OCI-LY3 (cell line): ENCODE results near the gene COG8.
"Not testable (repeated sequence)": the region's sequence is repeated elsewhere in the genome, so short reads cannot be mapped to it uniquely, and the experiment has no call there.

ENCODE experiments used
- H2AFZ ChIP-seq: fragments of 200-600, 300-600 bp; shearing (Covaris generic); 2 replicates; pipeline ENCODE4 v1.6.0; 2014; ENCODE audit warnings: antibody characterized with exemption, low read depth, low read length
- H3K27ac ChIP-seq: fragments of 200-600, 300-600 bp; sonication (generic); 2 replicates; pipeline ENCODE4 v1.5.1; 2014; ENCODE audit warnings: mild to moderate bottlenecking, low read length, moderate library complexity, mixed read lengths
- H3K27me3 ChIP-seq: fragments of 200-600, 300-600 bp; sonication (generic); 2 replicates; pipeline ENCODE4 v1.6.1; 2014; ENCODE audit warnings: low read depth, low read length, mixed read lengths
- H3K36me3 ChIP-seq: fragments of 200-600, 300-600 bp; sonication (generic); replicated peaks from 2 replicates; pipeline ENCODE3; 2014; ENCODE audit warnings: low read depth, low read length, mixed read lengths
- H3K4me1 ChIP-seq: fragments of 300-600, 200-600 bp; sonication (generic); 2 replicates; pipeline ENCODE4 v1.6.1; 2014; ENCODE audit warnings: low read length, mixed read lengths
- H3K4me2 ChIP-seq: fragments of 200-600, 300-600 bp; sonication (generic); 2 replicates; pipeline ENCODE4 v1.6.1; 2014; ENCODE audit warnings: low read length, mixed read lengths
- H3K4me3 ChIP-seq: fragments of 300-600, 200-600 bp; sonication (generic); 2 replicates; pipeline ENCODE4 v1.5.1; 2014; ENCODE audit warnings: antibody characterized with exemption, mild to moderate bottlenecking, low read length, moderate library complexity
- H3K79me2 ChIP-seq: fragments of 300-600, 200-600 bp; shearing (Covaris generic); 2 replicates; pipeline ENCODE4 v1.6.1; 2014; ENCODE audit warnings: mild to moderate bottlenecking, low read length, mixed read lengths
- H3K9ac ChIP-seq: fragments of 300-600, 200-600 bp; shearing (Covaris generic); 2 replicates; pipeline ENCODE4 v1.6.0; 2014; ENCODE audit warnings: mild to moderate bottlenecking, low read length, moderate library complexity
- H3K9me3 ChIP-seq: fragments of 200-600, 300-600 bp; shearing (Covaris generic); 2 replicates; pipeline ENCODE4 v1.6.1; 2014; ENCODE audit warnings: low read length, mixed read lengths; ENCODE audit not compliant: insufficient read depth
- H4K20me1 ChIP-seq: fragments of 200-600, 300-600 bp; sonication (generic); 2 replicates; pipeline ENCODE4 v1.6.1; 2016; ENCODE audit warnings: low read length, mixed read lengths; ENCODE audit not compliant: insufficient read depth
- EZH2phosphoT487 ChIP-seq: fragments of 200-600 bp; shearing (Covaris generic); IDR thresholded peaks from 2 replicates; pipeline ENCODE4 v1.6.1; 2018; ENCODE audit warnings: antibody characterized with exemption, mixed run types, low read depth
- TF ChIP-seq, protein P1 (sequence below): fragments of 200-600, 300-600 bp; sonication (generic); IDR thresholded peaks from 2 replicates; pipeline ENCODE4 v1.5.1; 2014; ENCODE audit warnings: antibody characterized with exemption, low read length, low read depth

Gene COG8

DNA sequence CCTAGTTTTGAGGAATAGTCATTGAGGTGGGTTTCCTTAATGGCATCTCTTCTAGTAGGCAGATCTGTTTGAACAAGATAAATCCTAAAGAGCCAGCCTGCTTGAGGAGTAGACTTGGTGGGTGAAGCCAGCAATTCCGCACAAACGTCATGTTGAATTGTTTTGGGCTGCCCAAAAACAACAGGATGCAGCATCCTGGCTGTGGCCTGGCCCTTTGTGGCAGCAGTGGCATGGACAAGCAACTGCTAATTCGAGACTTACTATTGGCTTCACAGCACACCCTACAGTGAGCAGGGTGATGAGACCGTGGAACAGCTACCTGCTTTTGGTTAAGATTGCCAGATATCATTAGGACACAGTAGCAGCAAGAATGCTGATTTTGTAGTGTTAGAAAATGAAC lies 37.5 kb downstream of the COG8 start:
- TF ChIP-seq, protein P1, sequence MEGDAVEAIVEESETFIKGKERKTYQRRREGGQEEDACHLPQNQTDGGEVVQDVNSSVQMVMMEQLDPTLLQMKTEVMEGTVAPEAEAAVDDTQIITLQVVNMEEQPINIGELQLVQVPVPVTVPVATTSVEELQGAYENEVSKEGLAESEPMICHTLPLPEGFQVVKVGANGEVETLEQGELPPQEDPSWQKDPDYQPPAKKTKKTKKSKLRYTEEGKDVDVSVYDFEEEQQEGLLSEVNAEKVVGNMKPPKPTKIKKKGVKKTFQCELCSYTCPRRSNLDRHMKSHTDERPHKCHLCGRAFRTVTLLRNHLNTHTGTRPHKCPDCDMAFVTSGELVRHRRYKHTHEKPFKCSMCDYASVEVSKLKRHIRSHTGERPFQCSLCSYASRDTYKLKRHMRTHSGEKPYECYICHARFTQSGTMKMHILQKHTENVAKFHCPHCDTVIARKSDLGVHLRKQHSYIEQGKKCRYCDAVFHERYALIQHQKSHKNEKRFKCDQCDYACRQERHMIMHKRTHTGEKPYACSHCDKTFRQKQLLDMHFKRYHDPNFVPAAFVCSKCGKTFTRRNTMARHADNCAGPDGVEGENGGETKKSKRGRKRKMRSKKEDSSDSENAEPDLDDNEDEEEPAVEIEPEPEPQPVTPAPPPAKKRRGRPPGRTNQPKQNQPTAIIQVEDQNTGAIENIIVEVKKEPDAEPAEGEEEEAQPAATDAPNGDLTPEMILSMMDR, result no peak
- TF ChIP-seq EZH2phosphoT487, result no peak
- H3K4me3 ChIP-seq, result no peak overlapping the region
- H3K27ac ChIP-seq, result no peak overlapping the region
- no peaks in the 10 kb centered on the region for H3K4me1 ChIP-seq
- H3K27me3 ChIP-seq, result no peaks in the 10 kb centered on the region
- H3K4me2 ChIP-seq, result no peak overlapping the region
- H2AFZ ChIP-seq, result no peak overlapping the region
- H3K9me3 ChIP-seq, result no peaks in the 10 kb centered on the region
- H3K36me3 ChIP-seq, result peaks cover 5% of the 10 kb centered on the region
- H3K9ac ChIP-seq, result no peak overlapping the region
- H4K20me1 ChIP-seq, result no peaks in the 10 kb centered on the region
- H3K79me2 ChIP-seq, result no peaks in the 10 kb centered on the region

DNA sequence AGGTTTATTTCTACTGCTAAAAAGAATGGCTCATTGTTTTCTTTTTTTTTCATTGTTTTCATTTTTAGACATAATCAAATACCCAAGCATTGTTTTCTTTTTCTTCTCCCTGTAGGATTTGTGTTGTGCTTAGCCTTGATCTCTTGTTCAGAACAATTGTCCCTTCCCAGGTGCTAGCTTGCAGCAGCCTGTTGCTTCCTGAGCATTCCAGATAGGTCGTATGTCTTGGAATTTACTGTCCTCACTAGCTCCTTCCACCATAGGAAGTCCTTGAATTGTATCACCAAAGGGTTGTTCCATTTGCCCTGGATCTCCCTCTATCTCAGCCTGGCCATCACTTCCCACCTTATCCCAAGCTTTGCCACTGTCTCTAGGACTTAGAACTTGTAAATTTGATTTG lies 38.2 kb downstream of the COG8 start:
- Histone ChIP-seq H3K4me3 (no peak overlapping the region), H3K4me1 (no peaks in the 10 kb centered on the region), H3K27ac (no peak overlapping the region), H4K20me1 (no peaks in the 10 kb centered on the region), H3K27me3 (no peaks in the 10 kb centered on the region), H3K9me3 (no peaks in the 10 kb centered on the region), H3K4me2 (no peak overlapping the region), H3K36me3 (peaks cover 5% of the 10 kb centered on the region), H3K79me2 (no peaks in the 10 kb centered on the region), H2AFZ (no peak overlapping the region), H3K9ac (no peak overlapping the region)
- TF ChIP-seq EZH2phosphoT487, result no peak
- TF ChIP-seq, protein P1, result no peak

DNA sequence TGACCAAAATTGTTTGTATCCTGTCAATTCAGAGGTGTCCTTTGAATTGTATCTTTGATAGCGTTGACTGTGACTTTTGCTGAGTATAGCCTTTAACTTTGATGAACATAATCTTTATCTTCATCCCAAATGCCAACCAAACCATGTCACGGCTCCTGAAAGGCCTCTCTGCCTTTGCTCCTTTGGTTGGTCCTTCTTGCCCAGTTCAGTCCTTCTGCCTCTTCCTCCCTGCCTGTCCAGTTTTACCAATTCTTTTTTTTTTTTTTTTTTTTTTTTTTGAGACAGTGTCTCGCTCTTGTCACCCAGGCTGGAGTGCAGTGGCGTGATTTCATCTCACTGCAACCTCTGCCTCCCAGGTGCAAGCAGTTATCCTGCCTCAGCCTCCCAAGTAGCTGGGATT lies 41.1 kb downstream of the COG8 start:
- no peaks in the 10 kb centered on the region for H4K20me1 ChIP-seq
- H3K9ac ChIP-seq, result no peak overlapping the region
- H3K79me2 ChIP-seq, result no peaks in the 10 kb centered on the region
- H2AFZ ChIP-seq, result no peak overlapping the region
- H3K27me3 ChIP-seq, result no peaks in the 10 kb centered on the region
- no peak overlapping the region for H3K4me2 ChIP-seq
- H3K9me3 ChIP-seq, result no peaks in the 10 kb centered on the region
- H3K36me3 ChIP-seq, result peaks cover 5% of the 10 kb centered on the region
- no peaks in the 10 kb centered on the region for H3K4me1 ChIP-seq
- no peak overlapping the region for H3K27ac ChIP-seq
- H3K4me3 ChIP-seq, result no peak overlapping the region
- TF ChIP-seq, protein P1, result no peak
- no peak for TF ChIP-seq EZH2phosphoT487

DNA sequence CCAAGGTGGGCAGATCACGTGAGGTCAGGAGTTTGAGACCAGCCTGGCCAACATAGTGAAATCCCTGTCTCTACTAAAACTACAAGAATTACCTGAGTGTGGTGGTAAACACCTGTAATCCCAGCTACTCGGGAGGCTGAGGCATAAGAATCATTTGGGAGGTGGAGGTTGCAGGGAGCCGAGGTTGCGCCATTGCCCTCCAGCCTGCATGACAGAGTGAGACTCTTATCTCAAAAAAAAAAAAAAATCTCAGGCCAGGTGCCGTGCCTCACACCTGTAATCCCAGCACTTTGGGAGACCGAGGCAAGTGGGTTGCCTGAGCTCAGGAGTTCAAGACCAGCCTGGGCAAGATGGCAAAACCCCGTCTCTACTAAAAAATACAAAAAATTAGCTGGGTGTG lies 42.6 kb downstream of the COG8 start:
- H3K4me1 ChIP-seq, H3K4me2 ChIP-seq, H3K4me3 ChIP-seq, H4K20me1 ChIP-seq, H3K36me3 ChIP-seq, H3K9me3 ChIP-seq, H3K27ac ChIP-seq, H3K79me2 ChIP-seq, H3K9ac ChIP-seq, H3K27me3 ChIP-seq, H2AFZ ChIP-seq: not testable (repeated sequence)

DNA sequence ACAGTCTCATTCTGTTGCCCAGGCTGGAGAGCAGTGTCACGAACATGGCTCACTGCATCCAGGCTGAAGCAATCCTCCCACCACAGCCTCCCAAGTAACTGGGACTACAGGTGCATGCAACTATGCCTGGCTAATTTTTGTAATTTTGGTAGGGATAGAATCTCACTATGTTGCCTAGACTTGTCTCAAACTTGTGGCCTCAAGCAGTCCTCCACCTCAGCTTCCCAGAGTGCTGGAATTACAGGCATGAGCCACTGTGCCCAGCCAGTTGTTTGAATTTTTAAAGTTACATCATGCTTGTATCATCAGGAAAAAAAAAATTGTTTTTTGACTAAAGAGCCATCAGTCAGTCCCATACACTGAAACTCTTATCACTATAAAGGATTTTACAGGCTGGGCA lies 45.3 kb downstream of the COG8 start:
- H3K4me1 ChIP-seq, result no peaks in the 10 kb centered on the region
- H3K9ac ChIP-seq, result no peak overlapping the region
- H3K4me2 ChIP-seq, result no peak overlapping the region
- TF ChIP-seq, protein P1, result no peak
- TF ChIP-seq EZH2phosphoT487, result no peak
- no peaks in the 10 kb centered on the region for H3K27me3 ChIP-seq
- no peak overlapping the region for H3K4me3 ChIP-seq
- no peaks in the 10 kb centered on the region for H3K79me2 ChIP-seq
- H3K9me3 ChIP-seq, result no peaks in the 10 kb centered on the region
- H2AFZ ChIP-seq, result no peak overlapping the region
- no peaks in the 10 kb centered on the region for H4K20me1 ChIP-seq
- no peak overlapping the region for H3K27ac ChIP-seq
- no peaks in the 10 kb centered on the region for H3K36me3 ChIP-seq
